RWPE2 (cell line): Measurements from ENCODE around the gene ARID1A.

Source experiments
- ATAC-seq: fragments of 200-7000 bp; cut with Tn5 transposase; 3 replicates; pipeline ENCODE4 v1.9.1; 2021; ENCODE audit warnings: low read depth
- DNase-seq: peaks from one replicate; pipeline ENCODE4 v3.0.0-alpha.2; 2020; ENCODE audit warnings: low spot score
- H3K27ac ChIP-seq: fragments of 450-650 bp; 2 replicates; pipeline ENCODE4 v1.5.1; 2017; ENCODE audit warnings: mild to moderate bottlenecking; ENCODE audit not compliant: poor library complexity, severe bottlenecking
- H3K27me3 ChIP-seq: fragments of 250-450 bp; sonication (Bioruptor Pico); 2 replicates; pipeline ENCODE4 v1.5.1; 2021; ENCODE audit warnings: mild to moderate bottlenecking, moderate library complexity; ENCODE audit not compliant: insufficient read depth, poor library complexity, severe bottlenecking
- H3K36me3 ChIP-seq: fragments of 250-450 bp; sonication (Bioruptor Pico); 2 replicates; pipeline ENCODE4 v1.5.1; 2020; ENCODE audit warnings: low read depth, mild to moderate bottlenecking, moderate library complexity
- H3K4me1 ChIP-seq: fragments of 250-450 bp; sonication (Bioruptor Pico); 2 replicates; pipeline ENCODE4 v1.5.1; 2021; ENCODE audit warnings: mild to moderate bottlenecking, moderate library complexity; ENCODE audit not compliant: insufficient read depth, poor library complexity, severe bottlenecking
- H3K4me3 ChIP-seq: fragments of 250-450 bp; sonication (Bioruptor Pico); 2 replicates; pipeline ENCODE4 v1.5.1; 2021; ENCODE audit warnings: mild to moderate bottlenecking, moderate library complexity; ENCODE audit not compliant: severe bottlenecking
- H3K9me3 ChIP-seq: fragments of 250-450 bp; sonication (Bioruptor Pico); 2 replicates; pipeline ENCODE4 v1.5.1; 2021; ENCODE audit warnings: mild to moderate bottlenecking, moderate library complexity; ENCODE audit not compliant: severe bottlenecking
- TF ChIP-seq, protein P1 (sequence below): fragments of 450-650 bp; IDR thresholded peaks from one replicate; pipeline ENCODE4 v1.5.1; 2017; ENCODE audit warnings: mild to moderate bottlenecking, moderate library complexity; ENCODE audit not compliant: poor library complexity, severe bottlenecking

The ARID1A gene

DNA sequence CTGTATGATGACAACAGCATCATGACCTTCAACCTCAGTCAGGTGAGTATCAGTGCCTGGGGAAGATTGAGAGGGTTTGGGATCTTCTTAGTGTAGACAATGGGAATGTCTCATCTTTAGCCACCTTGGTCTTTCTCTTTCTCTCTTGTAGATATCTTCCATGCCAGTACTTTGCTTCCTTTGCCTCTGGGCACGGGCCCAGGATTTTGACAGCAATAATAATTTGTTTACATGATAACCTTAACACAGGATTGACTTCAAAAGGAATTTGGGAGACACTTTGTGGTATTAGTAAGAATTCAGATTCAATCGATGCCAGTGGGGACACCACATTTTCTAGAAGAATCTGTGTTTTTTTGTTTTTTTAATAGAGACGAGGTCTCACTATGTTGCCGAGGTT is 79.9 kb downstream of the ARID1A start:
- H3K4me3 ChIP-seq, result no peak overlapping the region
- peaks cover 26% of the 10 kb centered on the region for H3K4me1 ChIP-seq
- no peaks in the 10 kb centered on the region for H3K9me3 ChIP-seq
- ATAC-seq, result no peak
- H3K36me3 ChIP-seq, result peaks cover 96% of the 10 kb centered on the region
- no peaks in the 10 kb centered on the region for H3K27me3 ChIP-seq
- TF ChIP-seq, protein P1, sequence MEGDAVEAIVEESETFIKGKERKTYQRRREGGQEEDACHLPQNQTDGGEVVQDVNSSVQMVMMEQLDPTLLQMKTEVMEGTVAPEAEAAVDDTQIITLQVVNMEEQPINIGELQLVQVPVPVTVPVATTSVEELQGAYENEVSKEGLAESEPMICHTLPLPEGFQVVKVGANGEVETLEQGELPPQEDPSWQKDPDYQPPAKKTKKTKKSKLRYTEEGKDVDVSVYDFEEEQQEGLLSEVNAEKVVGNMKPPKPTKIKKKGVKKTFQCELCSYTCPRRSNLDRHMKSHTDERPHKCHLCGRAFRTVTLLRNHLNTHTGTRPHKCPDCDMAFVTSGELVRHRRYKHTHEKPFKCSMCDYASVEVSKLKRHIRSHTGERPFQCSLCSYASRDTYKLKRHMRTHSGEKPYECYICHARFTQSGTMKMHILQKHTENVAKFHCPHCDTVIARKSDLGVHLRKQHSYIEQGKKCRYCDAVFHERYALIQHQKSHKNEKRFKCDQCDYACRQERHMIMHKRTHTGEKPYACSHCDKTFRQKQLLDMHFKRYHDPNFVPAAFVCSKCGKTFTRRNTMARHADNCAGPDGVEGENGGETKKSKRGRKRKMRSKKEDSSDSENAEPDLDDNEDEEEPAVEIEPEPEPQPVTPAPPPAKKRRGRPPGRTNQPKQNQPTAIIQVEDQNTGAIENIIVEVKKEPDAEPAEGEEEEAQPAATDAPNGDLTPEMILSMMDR, result no peak
- no peak for DNase-seq
- no peak overlapping the region for H3K27ac ChIP-seq

DNA sequence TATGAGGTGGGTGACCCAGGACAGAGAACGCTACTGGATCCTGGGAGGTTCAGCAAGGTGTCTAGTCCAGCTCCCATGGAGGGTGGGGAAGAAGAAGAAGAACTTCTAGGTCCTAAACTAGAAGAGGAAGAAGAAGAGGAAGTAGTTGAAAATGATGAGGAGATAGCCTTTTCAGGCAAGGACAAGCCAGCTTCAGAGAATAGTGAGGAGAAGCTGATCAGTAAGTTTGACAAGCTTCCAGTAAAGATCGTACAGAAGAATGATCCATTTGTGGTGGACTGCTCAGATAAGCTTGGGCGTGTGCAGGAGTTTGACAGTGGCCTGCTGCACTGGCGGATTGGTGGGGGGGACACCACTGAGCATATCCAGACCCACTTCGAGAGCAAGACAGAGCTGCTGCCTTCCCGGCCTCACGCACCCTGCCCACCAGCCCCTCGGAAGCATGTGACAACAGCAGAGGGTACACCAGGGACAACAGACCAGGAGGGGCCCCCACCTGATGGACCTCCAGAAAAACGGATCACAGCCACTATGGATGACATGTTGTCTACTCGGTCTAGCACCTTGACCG is 83.4 kb downstream of the ARID1A start:
- Histone ChIP-seq H3K4me3 (no peak overlapping the region), H3K36me3 (peaks cover 91% of the 10 kb centered on the region), H3K9me3 (no peaks in the 10 kb centered on the region), H3K27me3 (no peaks in the 10 kb centered on the region), H3K4me1 (peaks cover 8% of the 10 kb centered on the region), H3K27ac (no peak overlapping the region)
- DNase-seq, result no peak
- TF ChIP-seq, protein P1, result no peak
- no peak for ATAC-seq

DNA sequence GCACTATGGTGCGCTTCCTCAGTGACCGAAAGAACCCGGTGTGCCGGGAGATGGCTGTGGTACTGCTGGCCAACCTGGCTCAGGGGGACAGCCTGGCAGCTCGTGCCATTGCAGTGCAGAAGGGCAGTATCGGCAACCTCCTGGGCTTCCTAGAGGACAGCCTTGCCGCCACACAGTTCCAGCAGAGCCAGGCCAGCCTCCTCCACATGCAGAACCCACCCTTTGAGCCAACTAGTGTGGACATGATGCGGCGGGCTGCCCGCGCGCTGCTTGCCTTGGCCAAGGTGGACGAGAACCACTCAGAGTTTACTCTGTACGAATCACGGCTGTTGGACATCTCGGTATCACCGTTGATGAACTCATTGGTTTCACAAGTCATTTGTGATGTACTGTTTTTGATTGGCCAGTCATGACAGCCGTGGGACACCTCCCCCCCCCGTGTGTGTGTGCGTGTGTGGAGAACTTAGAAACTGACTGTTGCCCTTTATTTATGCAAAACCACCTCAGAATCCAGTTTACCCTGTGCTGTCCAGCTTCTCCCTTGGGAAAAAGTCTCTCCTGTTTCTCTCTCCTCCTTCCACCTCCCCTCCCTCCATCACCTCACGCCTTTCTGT is 84.6 kb downstream of the ARID1A start:
- ATAC-seq (no peak), DNase-seq (no peak)
- H3K9me3 ChIP-seq, result no peaks in the 10 kb centered on the region
- H3K27ac ChIP-seq, result no peak overlapping the region
- no peak overlapping the region for H3K4me3 ChIP-seq
- H3K36me3 ChIP-seq, result peaks cover 78% of the 10 kb centered on the region
- H3K4me1 ChIP-seq, result peaks cover 8% of the 10 kb centered on the region
- TF ChIP-seq, protein P1, result no peak
- H3K27me3 ChIP-seq, result no peaks in the 10 kb centered on the region

DNA sequence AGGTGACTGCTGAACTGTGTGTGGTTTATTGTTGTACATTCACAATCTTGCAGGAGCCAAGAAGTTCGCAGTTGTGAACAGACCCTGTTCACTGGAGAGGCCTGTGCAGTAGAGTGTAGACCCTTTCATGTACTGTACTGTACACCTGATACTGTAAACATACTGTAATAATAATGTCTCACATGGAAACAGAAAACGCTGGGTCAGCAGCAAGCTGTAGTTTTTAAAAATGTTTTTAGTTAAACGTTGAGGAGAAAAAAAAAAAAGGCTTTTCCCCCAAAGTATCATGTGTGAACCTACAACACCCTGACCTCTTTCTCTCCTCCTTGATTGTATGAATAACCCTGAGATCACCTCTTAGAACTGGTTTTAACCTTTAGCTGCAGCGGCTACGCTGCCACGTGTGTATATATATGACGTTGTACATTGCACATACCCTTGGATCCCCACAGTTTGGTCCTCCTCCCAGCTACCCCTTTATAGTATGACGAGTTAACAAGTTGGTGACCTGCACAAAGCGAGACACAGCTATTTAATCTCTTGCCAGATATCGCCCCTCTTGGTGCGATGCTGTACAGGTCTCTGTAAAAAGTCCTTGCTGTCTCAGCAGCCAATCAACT is 85.5 kb downstream of the ARID1A start:
- no peak for ATAC-seq
- no peak overlapping the region for H3K27ac ChIP-seq
- H3K27me3 ChIP-seq, result no peaks in the 10 kb centered on the region
- TF ChIP-seq, protein P1, result no peak
- no peaks in the 10 kb centered on the region for H3K9me3 ChIP-seq
- H3K36me3 ChIP-seq, result peaks cover 69% of the 10 kb centered on the region
- DNase-seq, result no peak
- H3K4me1 ChIP-seq, result peaks cover 13% of the 10 kb centered on the region
- H3K4me3 ChIP-seq, result no peak overlapping the region
